Left renal pelvis (tissue), 4 donors: ENCODE results near the gene ESPNL. TPM values are rescaled to one million over a fixed set of nuclear protein-coding genes. Genes with fewer than 3 reads are reported as not detected.

Experiments
- DNase-seq, 4 donors: peaks; one replicate each; pipeline ENCODE4 v3.0.0-alpha.2; 2013; ENCODE audit warnings: low read depth in 4 of 4, low spot score in 3 of 4
- polyA plus RNA-seq, 4 donors: library from polyadenylated mRNA; unstranded; fragments of 120-200 nt; gene quantifications; one replicate each; pipeline ENCODE4 v1.2.1, GENCODE V29; 2013; ENCODE audit not compliant: insufficient read length in 4 of 4

ESPNL gene
- polyA plus RNA-seq, 4 donors: 0.86 to 2.9 (median 1.7) TPM

DNA sequence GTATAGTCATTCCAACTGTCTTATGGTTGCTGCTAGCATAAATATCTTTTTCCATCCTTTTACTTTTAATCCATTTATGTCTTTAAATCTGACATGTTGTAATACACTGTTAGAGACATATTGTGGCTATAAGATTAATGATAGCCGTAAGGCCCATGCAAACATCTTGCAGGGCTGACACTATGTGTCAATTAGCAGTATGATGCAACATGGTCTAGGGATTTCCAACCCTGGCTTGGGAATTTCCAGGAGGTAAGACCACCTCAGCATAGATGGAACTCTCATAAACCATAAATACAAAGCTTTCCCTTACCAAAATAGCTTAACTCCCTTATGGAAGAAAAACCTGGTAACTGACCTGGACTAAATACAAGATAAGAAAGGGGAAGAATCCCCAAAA is 22.8 kb upstream of the ESPNL start:
- DNase-seq: no peak

DNA sequence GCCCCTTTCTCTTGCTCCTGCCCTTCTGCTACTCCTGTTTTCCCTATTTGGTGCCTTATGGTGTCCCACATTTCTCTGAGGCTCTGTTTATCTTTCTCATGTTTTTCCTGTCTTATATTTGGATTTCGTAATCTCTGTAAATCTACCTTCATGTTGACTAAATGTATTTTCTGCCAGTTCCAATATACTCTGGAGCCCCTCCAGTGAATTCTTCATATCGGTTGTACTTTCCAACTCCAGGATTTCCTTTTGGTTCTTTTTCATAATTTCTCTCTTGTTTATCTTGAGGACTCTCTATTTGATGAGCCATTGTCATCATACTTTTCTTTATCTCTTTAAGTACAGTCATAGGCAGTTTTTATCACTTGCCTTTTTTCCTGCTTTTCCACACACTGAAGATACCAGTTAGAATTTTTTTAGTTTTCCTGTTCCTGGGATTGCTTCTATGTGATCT is 20.2 kb upstream of the ESPNL start:
- DNase-seq: no peak

DNA sequence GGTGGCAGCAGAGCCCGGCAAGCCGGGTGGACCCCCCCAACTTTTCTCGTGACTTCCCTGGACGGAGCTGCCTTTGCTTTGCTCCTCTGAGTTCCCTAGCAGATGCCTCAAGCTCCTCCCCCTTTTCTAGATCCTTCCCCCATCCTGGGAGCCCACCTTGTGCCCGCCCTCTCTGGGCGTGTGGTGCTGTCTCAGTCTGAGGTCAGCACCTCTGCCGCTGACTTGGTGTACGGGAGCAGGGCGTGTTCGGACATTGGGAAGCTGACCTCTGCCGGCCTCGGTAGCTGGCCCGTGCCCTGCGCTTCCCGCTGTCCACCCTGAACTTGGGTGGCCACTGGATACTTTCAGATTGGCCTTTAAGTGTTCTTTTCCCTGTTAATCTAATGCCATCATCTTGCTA is 19.6 kb upstream of the ESPNL start:
- DNase-seq: no peak

DNA sequence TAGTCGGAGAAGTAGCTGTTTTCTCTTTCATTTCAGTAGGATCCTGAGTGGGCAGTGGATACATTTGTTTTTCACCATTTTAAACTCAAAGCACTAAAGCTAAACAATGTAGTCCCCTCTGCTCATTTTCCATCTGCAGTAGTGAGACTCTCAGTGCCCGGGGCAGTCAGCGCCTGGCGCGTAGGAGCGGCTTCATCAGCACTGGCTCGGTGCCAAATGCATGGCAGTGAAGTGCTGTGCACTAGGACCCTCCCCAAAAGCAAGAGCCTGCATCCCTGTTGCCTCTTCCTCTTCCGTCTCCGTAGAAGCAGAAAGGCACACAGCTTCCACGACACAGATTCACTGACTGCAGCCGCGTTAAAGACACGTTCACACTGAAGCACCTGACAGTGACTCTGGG is 19.0 kb upstream of the ESPNL start:
- no peak for DNase-seq

DNA sequence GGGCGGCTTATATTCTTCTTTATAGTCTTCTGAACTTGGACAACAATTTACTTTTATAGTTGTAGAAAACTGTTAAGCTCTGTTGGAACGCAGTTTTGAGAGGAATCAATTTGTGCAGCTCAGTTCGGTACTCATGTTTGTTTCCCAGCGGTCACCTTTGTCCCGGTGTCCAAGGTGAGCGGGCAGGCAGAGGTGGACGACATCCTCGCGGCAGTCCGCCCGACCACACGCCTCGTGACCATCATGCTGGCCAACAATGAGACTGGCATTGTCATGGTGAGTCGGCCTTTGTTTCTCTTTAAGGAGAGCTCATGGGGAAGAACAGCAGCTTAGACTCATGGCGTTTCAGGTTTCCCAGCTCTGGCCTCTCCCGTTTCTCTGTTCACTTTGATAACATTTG is 18.6 kb upstream of the ESPNL start:
- DNase-seq: no peak

DNA sequence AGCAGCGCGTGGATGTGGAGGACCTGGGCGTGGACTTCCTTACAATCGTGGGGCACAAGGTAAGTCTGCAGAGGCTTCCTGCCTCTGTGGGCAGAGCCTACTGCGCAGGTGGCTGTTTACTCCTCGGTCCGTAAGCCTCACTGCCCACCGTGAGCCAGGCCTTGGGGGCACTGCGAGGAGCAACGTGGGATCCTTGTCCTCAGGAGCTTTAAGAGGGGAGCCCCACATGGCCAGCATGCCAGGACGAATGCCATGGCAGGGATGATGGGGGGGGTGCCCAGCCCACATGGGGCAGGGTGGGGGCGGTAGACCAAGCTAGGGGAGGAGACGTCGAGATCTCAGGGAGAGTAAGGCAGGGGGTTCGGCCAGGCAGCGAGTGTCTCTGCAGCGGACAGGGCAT is 18.0 kb upstream of the ESPNL start:
- no peak for DNase-seq

DNA sequence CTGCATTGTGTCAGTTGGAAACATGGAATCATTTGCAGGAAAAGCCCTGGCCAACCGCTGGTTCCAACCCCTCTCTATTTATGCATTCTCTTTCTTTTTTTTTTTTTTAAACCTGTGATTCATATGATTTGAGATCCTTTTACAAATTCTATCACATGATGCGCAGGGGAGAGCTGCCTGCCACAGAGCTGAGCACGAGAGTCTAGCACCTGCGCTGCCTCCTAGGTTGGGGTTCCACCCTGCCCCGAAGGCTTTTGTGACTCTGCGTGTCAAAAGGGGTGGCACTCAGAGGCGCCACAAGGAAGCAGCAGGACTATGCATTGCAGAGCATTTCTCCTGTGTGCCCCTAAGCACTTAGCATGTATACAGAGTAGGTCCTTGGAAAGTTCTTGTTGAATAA is 17.3 kb upstream of the ESPNL start:
- DNase-seq: no peak

DNA sequence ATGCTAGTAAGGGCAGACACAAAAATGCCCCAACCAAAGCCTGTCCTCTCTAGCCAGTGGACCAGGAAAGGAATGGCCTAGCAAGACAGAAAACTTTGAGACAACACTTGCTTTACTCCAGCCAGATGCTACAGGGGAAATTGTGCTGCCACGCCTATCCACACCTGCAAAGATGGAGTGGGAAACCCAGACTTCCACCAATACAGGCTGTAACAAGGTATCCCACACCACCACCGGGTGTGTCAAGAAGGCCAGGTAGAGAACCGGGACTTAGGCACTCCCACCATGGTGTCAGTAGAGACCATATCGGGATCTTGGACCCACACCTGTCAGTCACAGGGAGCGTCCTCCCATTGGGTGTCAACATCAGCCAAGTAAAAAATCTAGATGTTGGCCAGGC is 16.2 kb upstream of the ESPNL start:
- no peak for DNase-seq

DNA sequence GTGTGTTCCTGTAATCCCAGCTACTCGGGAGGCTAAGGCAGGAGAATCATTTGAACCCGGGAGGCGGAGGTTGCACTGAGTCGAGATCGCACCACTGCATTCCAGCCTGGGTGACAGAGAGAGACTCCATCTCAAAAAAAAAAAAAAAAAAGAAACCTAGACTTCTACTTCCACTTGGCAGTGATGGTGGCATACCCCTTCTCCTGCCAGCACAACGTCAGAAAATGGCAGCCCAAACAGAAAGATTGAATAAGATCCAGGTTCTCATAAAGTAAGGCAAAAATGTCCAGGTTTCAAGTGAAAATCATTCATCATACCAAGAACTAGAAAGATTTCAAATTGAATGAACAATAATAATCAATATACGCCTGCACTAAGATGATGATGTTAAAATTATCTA is 15.4 kb upstream of the ESPNL start:
- DNase-seq: no peak

DNA sequence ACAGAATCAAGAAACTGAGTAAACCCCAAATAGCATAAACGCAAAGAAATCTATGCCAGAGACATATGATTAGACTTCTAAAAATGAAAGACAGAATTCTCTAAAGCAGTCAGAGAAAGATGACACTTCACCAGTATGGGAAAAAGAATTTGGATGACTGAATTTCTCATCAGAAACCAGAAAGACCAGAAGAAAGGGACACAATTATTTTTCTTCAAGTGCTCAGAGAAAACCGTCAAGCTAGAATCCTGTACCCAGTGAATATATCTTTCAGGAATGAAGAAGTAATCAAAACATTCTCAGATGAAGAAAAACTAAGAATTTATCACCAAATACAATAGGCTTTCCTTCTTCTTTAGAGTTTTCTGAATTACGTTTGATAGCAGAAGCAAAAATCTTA is 14.2 kb upstream of the ESPNL start:
- no peak for DNase-seq

DNA sequence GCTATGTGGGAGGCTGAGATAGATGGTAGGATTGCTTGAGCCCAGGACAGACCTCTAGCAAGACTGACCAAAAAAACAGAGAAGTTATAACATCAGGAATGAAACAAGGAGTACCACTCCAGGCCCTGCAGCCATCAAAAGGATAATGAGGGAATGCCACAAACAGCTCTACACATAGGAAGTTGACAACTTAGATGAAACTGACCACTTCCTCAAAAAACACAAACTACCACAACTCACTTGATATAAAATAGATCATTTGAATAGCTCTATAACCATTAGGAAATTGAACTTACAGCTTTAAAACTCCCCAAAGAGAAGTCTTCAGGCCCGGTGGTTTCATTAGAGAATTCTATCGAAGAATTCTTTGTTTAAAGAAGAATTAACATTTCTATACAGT is 12.9 kb upstream of the ESPNL start:
- no peak for DNase-seq

DNA sequence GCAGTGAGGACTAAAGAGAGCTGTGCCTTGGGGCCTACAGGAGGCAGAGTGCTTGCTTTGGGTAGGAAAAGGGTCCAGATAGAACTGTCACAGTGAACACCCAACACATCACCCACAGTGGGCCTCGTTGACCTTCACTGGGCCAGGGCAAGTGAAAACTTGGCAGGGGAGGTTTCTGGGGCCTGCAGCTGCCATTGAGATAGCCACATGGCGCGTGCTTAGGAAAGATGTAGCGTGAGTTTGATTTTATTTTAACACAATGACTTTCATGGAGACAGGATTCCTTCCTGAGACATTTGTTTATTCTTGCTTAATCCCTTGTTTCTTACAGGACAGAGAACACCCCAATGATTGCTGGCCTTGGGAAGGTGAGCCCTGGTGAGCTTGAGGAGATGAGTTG is 9.3 kb upstream of the ESPNL start:
- no peak for DNase-seq

DNA sequence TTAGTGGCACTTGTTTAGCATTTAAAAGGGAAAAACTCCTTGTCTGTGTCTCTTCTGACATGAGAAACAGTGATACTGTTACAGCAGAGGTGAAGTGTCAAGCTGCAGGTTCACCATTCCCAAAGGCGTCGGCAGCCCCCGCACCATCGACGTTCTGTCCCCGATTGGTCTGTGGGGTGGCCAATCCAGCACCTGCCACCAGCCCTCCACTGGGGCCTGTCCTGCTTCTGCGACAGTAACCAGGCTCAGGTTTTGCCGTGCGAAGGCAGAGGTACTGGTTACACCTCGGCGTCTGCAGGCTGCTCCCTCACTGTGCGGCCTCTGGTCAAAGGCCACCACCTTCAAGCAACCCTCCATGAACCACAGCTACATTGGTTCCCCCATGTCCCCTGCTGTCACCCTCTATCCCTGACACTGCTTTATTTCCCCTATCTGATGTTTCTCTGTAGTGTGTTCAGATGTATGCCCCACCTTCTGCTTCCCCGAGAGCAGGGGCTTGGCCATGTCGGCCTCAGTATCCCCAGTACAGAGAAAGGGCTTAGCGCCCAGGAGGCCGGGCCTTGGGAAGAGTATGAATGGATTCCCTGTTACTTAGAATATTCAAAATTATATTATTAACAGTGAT is 8.6 kb upstream of the ESPNL start:
- DNase-seq: no peak

DNA sequence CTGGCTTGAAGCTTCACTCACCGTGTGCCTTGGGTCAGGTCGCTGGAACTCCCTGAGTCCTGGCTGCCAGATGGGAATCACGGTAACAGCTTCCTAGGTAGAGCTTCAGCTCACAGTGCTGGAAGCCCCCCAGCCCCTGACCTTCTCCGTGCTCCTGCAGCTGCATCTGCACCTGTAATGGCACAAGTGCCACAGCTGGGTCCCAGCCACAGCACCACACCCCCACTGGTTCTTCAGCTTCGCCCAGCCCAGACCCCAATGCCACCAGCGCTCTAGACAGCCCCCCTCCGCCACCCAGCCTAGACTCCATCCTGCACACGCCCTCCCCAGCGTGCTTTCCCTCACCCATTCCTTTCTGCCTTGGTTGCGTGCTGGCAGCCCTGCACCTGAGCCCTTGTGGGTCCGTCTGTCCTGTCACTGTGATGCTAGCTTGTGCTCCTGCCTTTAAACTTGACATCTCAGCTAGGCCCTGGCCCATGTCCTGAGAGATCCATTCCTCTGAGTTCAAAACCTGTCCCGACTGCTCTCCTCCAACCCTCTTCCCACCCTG is 7.6 kb upstream of the ESPNL start:
- DNase-seq: no peak

DNA sequence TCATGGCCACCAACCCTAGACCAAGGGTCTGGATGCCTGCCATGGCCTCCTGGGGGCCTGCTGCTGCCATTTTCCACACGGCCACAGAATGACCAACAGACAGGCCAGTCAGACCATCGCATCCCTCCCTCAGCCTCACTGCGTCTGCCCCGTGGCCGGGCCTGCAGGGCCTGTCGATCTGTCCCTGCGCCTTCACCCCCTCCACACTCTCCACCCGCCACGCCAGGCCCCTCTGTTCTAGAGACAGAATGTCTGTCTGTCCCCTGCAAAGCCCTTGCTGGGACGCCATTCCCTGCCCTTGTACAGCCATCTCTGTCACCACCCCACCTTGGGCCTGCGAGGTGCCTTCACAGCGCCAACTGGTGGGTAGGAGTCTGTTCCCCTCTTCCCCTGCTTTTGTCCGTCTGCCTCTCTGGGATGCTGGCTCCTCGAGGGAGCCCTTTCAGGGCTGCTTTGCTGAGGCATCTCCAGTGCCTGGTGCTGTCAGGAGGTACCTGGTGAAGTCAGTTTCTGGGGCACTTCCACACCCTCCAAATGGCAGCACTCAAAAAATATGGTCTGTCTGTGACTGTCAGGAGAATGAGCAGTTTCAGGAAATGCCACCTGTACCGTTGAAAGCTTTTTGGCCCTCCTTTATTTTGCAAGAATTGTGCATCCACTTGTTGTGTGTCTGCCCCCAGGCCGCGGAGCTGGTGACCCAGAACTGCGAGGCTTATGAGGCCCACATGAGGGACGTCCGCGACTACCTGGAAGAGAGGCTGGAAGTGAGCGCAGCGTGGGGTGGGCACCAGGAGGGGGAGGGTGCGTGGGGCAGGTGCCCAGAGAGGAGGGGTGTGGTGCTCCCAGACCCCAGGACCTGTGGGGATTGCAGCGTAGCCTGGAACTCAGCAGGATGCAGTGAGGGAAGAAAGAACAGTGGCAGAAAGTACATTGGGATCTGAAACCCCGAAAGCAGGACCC is 6.7 kb upstream of the ESPNL start:
- no peak for DNase-seq

DNA sequence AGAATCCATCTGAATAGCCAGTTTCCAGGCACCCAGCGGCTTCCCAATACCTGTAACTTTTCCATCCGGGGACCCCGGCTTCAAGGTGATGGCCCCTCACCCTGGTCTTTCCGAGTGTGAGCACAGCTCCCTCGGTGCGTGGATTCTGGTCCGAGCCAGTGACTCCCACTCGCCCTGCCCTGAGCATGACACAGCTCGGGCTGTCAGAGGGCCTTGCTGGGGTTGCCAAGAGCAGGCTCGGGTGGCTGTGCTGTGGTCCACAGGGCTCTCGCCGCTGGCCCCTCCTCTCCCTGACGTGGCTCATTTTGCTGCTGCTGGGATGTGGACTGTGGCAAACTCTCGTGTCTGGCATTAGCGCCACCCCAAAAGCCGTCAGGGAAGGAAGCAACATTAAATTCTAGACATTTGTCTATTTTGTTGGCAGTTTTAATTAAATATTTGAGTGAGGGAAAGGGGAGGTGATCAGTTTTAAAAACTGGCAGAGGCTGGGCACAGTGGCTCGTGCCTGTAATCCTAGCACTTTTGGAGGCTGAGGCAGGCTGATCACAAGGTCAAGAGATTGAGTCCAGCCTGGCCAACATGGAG is 5.6 kb upstream of the ESPNL start:
- no peak for DNase-seq

DNA sequence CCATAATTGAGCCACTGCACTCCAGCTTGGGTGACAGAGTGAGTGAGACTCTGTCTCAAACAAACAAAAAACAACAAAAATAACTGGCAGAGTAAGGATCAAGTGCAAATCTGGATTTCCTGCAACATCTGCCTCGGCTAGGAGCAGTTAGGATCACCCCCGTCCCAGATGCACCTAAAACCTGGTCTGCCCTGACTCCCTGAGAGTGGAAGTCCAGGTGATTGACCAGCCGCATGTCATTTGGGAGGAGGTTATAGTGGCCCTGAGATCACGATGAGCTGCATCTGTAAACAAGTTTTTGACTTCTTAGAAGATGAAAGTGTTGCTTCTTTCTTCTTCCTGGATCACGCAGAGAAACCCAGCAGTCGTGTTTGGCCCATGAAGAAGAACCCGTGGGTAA is 5.0 kb upstream of the ESPNL start:
- no peak for DNase-seq

DNA sequence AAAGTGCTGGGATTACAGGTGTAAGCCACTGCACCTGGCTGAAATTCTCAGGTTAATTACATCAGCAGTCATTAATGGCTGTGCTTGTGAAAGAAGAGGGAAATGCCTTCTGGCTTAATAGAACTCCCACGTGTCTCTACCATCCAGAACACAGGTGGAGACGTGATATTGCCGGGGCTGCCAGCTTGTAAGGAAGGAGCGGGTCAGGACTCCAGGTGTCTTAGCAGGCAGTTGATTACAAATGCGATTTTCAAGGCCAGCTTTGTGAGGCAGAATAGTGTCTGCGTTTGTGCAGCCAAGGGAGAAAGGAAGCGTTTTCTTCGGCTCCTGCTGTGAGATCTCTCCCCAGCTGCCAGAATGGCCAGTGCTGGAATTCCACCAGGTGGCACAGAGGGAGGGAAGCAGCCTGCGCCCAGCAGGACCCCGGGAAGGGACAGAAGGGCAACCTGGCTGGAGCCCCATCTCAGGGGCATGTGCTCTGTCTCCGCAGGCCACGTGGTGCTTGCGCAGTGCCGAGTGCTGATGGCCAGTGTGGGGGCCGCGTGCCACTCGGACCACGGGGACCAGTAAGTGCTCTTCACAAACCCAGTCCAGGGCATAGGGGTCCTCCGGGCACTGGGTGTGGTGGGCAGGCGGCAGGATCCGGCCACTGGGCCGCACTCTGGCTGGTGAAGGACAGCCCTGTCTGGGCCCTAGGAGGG is 3.7 kb upstream of the ESPNL start:
- no peak for DNase-seq

DNA sequence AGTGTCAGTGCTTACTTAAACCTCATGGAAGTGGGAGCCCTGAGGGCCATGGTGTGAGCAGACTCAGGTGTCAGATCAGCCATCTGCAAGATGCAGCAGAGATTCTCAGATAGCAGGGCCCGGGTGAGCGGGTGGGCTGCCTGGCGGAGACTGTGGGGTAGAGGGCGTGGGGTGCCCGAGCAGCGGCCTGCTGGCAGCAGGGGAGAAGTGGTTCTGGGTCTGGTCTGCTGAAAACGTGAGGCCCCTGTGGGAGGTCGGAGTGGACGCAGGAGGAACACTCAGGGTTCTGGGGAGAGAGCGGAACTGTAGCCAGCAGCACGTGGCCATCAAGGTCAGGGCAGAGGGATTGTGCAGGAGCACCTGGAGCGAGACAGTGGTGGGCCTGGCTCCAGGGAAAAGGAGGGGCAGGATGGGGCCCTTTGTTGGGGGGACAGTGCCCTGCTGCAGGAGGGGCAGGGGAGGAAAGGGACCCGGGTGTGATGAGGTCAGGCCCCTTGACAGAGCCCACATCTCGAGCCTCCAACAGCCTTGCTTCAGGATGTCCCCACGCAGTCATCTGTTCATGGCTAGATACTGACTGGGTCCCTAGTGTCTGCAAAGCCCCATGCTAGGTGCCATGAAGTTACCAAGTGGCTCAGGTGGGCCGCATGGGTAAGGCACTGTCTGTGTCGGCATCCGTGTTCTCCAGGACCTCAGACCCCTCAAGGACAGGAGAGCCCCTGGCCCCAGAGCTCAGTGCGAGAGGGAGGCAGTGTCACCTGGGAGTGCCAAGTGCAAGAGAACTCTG is 2.7 kb upstream of the ESPNL start:
- DNase-seq: no peak
